HepG2 (cell line): Measurements from ENCODE around the gene NMNAT1. TPM values are rescaled to one million over a fixed set of nuclear protein-coding genes. Genes with fewer than 3 reads are reported as not detected.

ENCODE experiments used
- ATAC-seq: fragments of 200-7000 bp; cut with Tn5 transposase; 3 replicates; pipeline ENCODE4 v1.9.1; 2020; ENCODE audit warnings: mild to moderate bottlenecking, moderate library complexity
- BruUV-seq: library from RNA; stranded (reverse); fragments of 400-500 nt; replicated peaks from 2 replicates; lab custom pipeline; 2021; lab: Mats Ljungman, UMichigan
- CTCF ChIA-PET: fragments of 300-600 bp; formaldehyde crosslinking; extraction: SDS; loops from one replicate; lab custom pipeline; 2021; ENCODE audit warnings: low total read pairs, inconsistent platforms, low intra/inter-chr PET ratio; lab: Yijun Ruan, JAX
- POLR2A ChIA-PET: fragments of 350-600 bp; sonication (Branson Sonifier 250); formaldehyde crosslinking; loops from one replicate; lab custom pipeline; 2020; ENCODE audit warnings: antibody characterized with exemption, inconsistent platforms; lab: Yijun Ruan, JAX
- DNase-seq: peaks from one replicate; pipeline ENCODE4 v3.0.0-alpha.2; 2015; ENCODE audit warnings: low spot score
- FAIRE-seq: peaks from 3 replicates; lab custom pipeline; 2011; peaks lifted over from hg19 to GRCh38; lab: Jason Lieb, UNC
- H2AFZ ChIP-seq: one replicate; pipeline ENCODE4 v1.6.1; 2011; ENCODE audit warnings: low read length, inconsistent platforms
- H3K27ac ChIP-seq: fragments of 300-600 bp; 3 replicates; pipeline ENCODE4 v1.8.0; 2011; ENCODE audit warnings: mixed run types, mild to moderate bottlenecking, mixed read lengths, low read length, inconsistent platforms; ENCODE audit not compliant: insufficient read depth; ENCODE audit errors: extremely low read length
- H3K27me3 ChIP-seq, 2 experiments: fragments of 200-600 bp in 1 of 2; 2 replicates in 1 of 2; 3 replicates in 1 of 2; pipeline versions ENCODE4 v1.6.0 to v1.8.0; 2011; ENCODE audit warnings: low read length in 2 of 2, mild to moderate bottlenecking in 2 of 2, moderate library complexity in 2 of 2, inconsistent platforms in 1 of 2; ENCODE audit not compliant: insufficient read depth in 2 of 2, control insufficient read depth in 1 of 2
- H3K36me3 ChIP-seq, 2 experiments: fragments of 200-600 bp in 1 of 2; replicated peaks in 1 of 2; 2 replicates in 1 of 2; 3 replicates in 1 of 2; pipeline versions ENCODE4 v1.5.1 to v1.8.0; 2011; ENCODE audit warnings: low read length in 2 of 2, inconsistent platforms in 1 of 2; ENCODE audit not compliant: insufficient read depth in 2 of 2, control insufficient read depth in 1 of 2
- H3K4me1 ChIP-seq: 2 replicates; pipeline ENCODE4 v1.5.1; 2012; ENCODE audit warnings: low read length, inconsistent platforms; ENCODE audit not compliant: insufficient read depth
- H3K4me2 ChIP-seq: 2 replicates; pipeline ENCODE4 v1.6.0; 2011; ENCODE audit warnings: low read depth, low read length, inconsistent platforms
- H3K4me3 ChIP-seq, 3 experiments: fragments of 200-600 bp in 1 of 3; sonication (generic), shearing (Covaris generic) in 1 of 3; replicated peaks in 1 of 3; 2 replicates each; pipeline ENCODE4 v1.5.1; 2011 to 2016; ENCODE audit warnings: low read length in 3 of 3, inconsistent platforms in 2 of 3, low read depth in 2 of 3, mild to moderate bottlenecking in 2 of 3, control low read depth in 1 of 3, mixed read lengths in 1 of 3; ENCODE audit not compliant: insufficient read depth in 1 of 3
- H3K79me2 ChIP-seq: one replicate; pipeline ENCODE4 v1.6.1; 2011; ENCODE audit warnings: low read length, inconsistent platforms; ENCODE audit not compliant: insufficient read depth
- H3K9ac ChIP-seq: 2 replicates; pipeline ENCODE4 v1.6.0; 2011; ENCODE audit warnings: mild to moderate bottlenecking, low read depth, low read length, inconsistent platforms; ENCODE audit not compliant: insufficient read depth
- H3K9me3 ChIP-seq: 2 replicates; pipeline ENCODE4 v1.5.1; 2012; ENCODE audit warnings: mild to moderate bottlenecking, low read length
- H4K20me1 ChIP-seq: 2 replicates; pipeline ENCODE4 v1.6.0; 2011; ENCODE audit warnings: inconsistent platforms, mild to moderate bottlenecking, low read length, moderate library complexity; ENCODE audit not compliant: insufficient read depth
- ATF5 ChIP-seq: sonication (generic); formaldehyde crosslinking; IDR thresholded peaks from 2 replicates; pipeline ENCODE4 v1.4.0; 2020; ENCODE audit warnings: mild to moderate bottlenecking, low read depth, missing genetic modification reagents
- E2F1 ChIP-seq: sonication (generic); formaldehyde crosslinking; IDR thresholded peaks from 2 replicates; pipeline ENCODE4 v1.5.0; 2020; ENCODE audit warnings: missing genetic modification reagents
- MED13 ChIP-seq: sonication (generic); formaldehyde crosslinking; IDR thresholded peaks from 2 replicates; pipeline ENCODE4 v1.5.0; 2020; ENCODE audit warnings: missing genetic modification reagents
- PCBP1 ChIP-seq: fragments of 200-400 bp; formaldehyde crosslinking; IDR thresholded peaks from 2 replicates; pipeline ENCODE4 v1.6.1; 2017; ENCODE audit warnings: mild to moderate bottlenecking, low read depth, low read length, borderline replicate concordance
- PHF8 ChIP-seq: sonication (generic); formaldehyde crosslinking; IDR thresholded peaks from 2 replicates; pipeline ENCODE4 v1.5.0; 2020; ENCODE audit warnings: missing genetic modification reagents
- POGK ChIP-seq: sonication (generic); formaldehyde crosslinking; conservative IDR thresholded peaks from 2 replicates; pipeline ENCODE4 v1.8.0; 2022; ENCODE audit warnings: mild to moderate bottlenecking, moderate library complexity, missing genetic modification reagents
- SAP130 ChIP-seq: IDR thresholded peaks from 2 replicates; pipeline ENCODE4 v1.6.1; 2016; ENCODE audit warnings: low read depth
- ZBTB44 ChIP-seq: sonication (generic); formaldehyde crosslinking; IDR thresholded peaks from 2 replicates; pipeline ENCODE4 v1.4.0; 2020; ENCODE audit warnings: missing genetic modification reagents
- ZFY ChIP-seq: sonication (generic); formaldehyde crosslinking; IDR thresholded peaks from 2 replicates; pipeline ENCODE4 v1.4.0; 2020; ENCODE audit warnings: missing genetic modification reagents
- ZNF232 ChIP-seq: sonication (generic); formaldehyde crosslinking; IDR thresholded peaks from 2 replicates; pipeline ENCODE4 v1.4.0; 2020; ENCODE audit warnings: missing genetic modification reagents, borderline replicate concordance
- WGBS: methylation state at CpG from one replicate; pipeline ENCODE4 v1.1.6; 2017; ENCODE audit warnings: low lambda C conversion rate; 5-methylcytosine and 5-hydroxymethylcytosine counted together
- in situ Hi-C: cut with HindIII; loops from 2 replicates; pipeline ENCODE4 v1.10.0; 2017; ENCODE audit warnings: low pct_unique_long_range_greater_than_20kb; ENCODE audit not compliant: extremely low pct_ligation_motif_present
- intact Hi-C: fragments of 100-400 bp; cut with micrococcal nuclease; formaldehyde crosslinking; loops from one replicate; pipeline ENCODE4 v1.10.0; 2022; ENCODE audit not compliant: unreplicated experiment
- polyA plus RNA-seq, 8 experiments: library from polyadenylated mRNA; depleted of rRNA in 3 of 8; stranded (reverse) in 7 of 8; unstranded in 1 of 8; fragments of >200 nt; fragmentation: Illumina TruSeq in 4 of 8; extraction: Trizol in 4 of 8; gene quantifications; 2 replicates each; pipeline versions ENCODE4 v1.2.1 to v1.2.3, GENCODE V29; 2011 to 2016; ENCODE audit warnings: low read depth in 4 of 8, missing spikeins in 1 of 8, mixed read lengths in 1 of 8; ENCODE audit not compliant: insufficient read depth in 1 of 8
- total RNA-seq, 5 experiments: library from RNA; depleted of rRNA; stranded (reverse); fragments of >200 nt; fragmentation: Illumina TruSeq; extraction: Trizol; gene quantifications; 2 replicates each; pipeline ENCODE4 v1.2.3, GENCODE V29; 2016; ENCODE audit warnings: low read depth in 1 of 5

Gene NMNAT1
- total and polyA plus RNA-seq, 2 of the 13 experiments (the other 11 are each of a cell fraction or from before 2014, with no cell fraction given): 5.6 to 12.2 TPM

- peak; percentile 39 for FAIRE-seq
- H3K4me2 ChIP-seq: peak overlapping the region; percentile 87
- H3K27ac ChIP-seq: peak overlapping the region; percentile 66
- no peaks in the 10 kb centered on the region for H3K9me3 ChIP-seq
- CTCF ChIA-PET: no interaction called here
- no peaks in the 10 kb centered on the region for H4K20me1 ChIP-seq
- POLR2A ChIA-PET: interaction anchor here (1.0 to 1.8 kb wide), 4 partner anchors 21 to 34 kb away, joined by 3 read pairs; partner anchors contain the start of genes LZIC and NMNAT1
- H3K27me3 ChIP-seq: no peaks in the 10 kb centered on the region; a peak in 1 of 5 replicates
- peak; percentile 49 for DNase-seq
- peak overlapping the region; percentile 84 for H3K9ac ChIP-seq
- TSS peak; percentile 51 for BruUV-seq
- peaks cover 50% of the 10 kb centered on the region for H3K79me2 ChIP-seq
- TF ChIP-seq ZNF232 (CRISPR knock-in tag): 0 out of 2 replicates have a peak, but pooled peaks have one; percentile 22
- TF ChIP-seq ZFY (CRISPR knock-in tag): no peak; the same call in 1 of the 2 replicates
- peaks cover 77% of the 10 kb centered on the region for H3K4me1 ChIP-seq
- WGBS: 0% methylated on average over 3 of the region's 4 CpGs
- H2AFZ ChIP-seq: no peak overlapping the region
- peak overlapping the region; percentile 78 to 98 (median 82) for H3K4me3 ChIP-seq
- intact Hi-C loops: loop anchor here (2.0 kb wide), 1 partner anchor 24 kb away; no protein-coding TSS in a partner anchor
- ATAC-seq: no peak
- in situ Hi-C loops: no loop called here
- no peaks in the 10 kb centered on the region; a peak in 1 of 5 replicates for H3K36me3 ChIP-seq
Measured at GRCh38 chr1:9908871-9909233, 34.4 kb upstream of the NMNAT1 start.

- POLR2A ChIA-PET: interaction anchor here (1.0 to 1.1 kb wide), 3 partner anchors 20 to 32 kb away, joined by 3 read pairs; no protein-coding TSS in a partner anchor
- H3K4me1 ChIP-seq: peaks cover 77% of the 10 kb centered on the region
- no peaks in the 10 kb centered on the region; a peak in 1 of 5 replicates for H3K36me3 ChIP-seq
- intact Hi-C loops: loop anchor here (1.0 to 2.0 kb wide), 2 partner anchors 25 to 34 kb away; no protein-coding TSS in a partner anchor
- H3K9me3 ChIP-seq: no peaks in the 10 kb centered on the region
- H4K20me1 ChIP-seq: no peaks in the 10 kb centered on the region
- ATAC-seq (no peak), FAIRE-seq (no peak), DNase-seq (no peak)
- CTCF ChIA-PET: no interaction called here
- peak overlapping the region; percentile 78 to 98 (median 82) for H3K4me3 ChIP-seq
- H3K79me2 ChIP-seq: peaks cover 44% of the 10 kb centered on the region
- 2% methylated on average over 31 of the region's 47 CpGs for WGBS
- H3K9ac ChIP-seq: peak overlapping the region; percentile 84
- H3K4me2 ChIP-seq: peak overlapping the region; percentile 87
- no TSS peak for BruUV-seq
- in situ Hi-C loops: no loop called here
- no peak overlapping the region for H2AFZ ChIP-seq
- no peaks in the 10 kb centered on the region; a peak in 1 of 5 replicates for H3K27me3 ChIP-seq
- peak overlapping the region; percentile 66 for H3K27ac ChIP-seq
- TF ChIP-seq POGK (CRISPR knock-in tag) (0 out of 2 replicates have a peak, but pooled peaks have one; percentile 33), ZBTB44 (CRISPR knock-in tag) (no peak), MED13 (0 out of 2 replicates have a peak, but pooled peaks have one; percentile 29), ATF5 (CRISPR knock-in tag) (no peak), E2F1 (no peak), PCBP1 (no peak), PHF8 (CRISPR knock-in tag) (peak; percentile 13), SAP130 (CRISPR knock-in tag) (peak; percentile 32; the same call in 1 of the 2 replicates)
Measured at GRCh38 chr1:9909234-9910046, 33.8 kb upstream of the NMNAT1 start.
